HG02981 (cell line): ENCODE data around the gene SEPTIN3.
"Not testable (repeated sequence)": the region's sequence is repeated elsewhere in the genome, so short reads cannot be mapped to it uniquely, and the experiment has no call there.

Experiments
- ATAC-seq: cut with Tn5 transposase; IDR thresholded peaks from one replicate; pipeline ENCODE4 v1.9.1; 2021; ENCODE audit warnings: mild to moderate bottlenecking, moderate library complexity; ENCODE audit not compliant: unreplicated experiment

Gene SEPTIN3

GRCh38 chr22:41939981-41940831 is 29.0 kb upstream of the SEPTIN3 start:
- peak; percentile 49 for ATAC-seq

DNA sequence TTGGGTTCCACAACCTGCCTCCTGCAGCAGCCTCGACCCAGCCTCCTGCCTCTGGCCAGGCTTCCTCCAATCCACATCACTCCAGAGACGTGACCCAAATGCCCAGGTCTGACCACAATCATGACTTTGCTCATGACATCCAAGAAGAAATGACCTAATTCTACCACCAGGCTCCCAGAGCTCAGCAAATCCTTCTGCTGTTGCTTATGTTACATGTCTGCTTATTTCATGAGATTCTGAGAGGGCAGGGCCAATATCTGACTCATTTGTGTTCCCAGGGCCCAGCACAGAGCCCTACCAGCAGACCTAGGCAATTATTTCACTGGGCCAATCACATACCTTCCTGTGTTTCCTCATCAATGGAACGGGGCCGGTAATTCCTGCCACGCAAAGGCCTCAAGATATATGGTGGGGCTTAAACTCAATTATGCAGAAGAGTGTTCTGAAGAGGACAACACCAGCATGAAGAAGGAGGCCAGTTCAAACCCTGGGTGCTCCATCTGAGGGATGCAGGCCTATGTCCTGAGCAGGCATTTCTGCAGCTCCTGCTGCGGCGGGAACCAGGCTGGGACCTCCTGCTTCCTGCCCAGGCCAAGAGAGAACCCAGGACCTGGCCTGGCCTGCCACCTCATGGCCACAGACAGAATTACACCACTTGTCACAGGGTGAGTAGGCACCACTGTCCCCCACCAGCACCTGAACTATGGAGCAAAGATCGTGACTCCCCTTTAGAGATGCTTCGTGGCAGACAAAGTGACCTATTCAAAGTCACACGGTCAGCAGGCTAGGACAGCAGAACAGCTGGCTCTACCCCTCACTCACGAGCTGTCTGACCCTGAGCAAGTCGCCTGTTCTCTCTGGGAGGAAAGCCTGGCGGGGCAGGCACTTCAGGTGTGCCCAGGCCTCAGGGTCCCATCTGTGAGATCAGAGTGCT is 28.1 kb upstream of the SEPTIN3 start:
- no peak for ATAC-seq

DNA sequence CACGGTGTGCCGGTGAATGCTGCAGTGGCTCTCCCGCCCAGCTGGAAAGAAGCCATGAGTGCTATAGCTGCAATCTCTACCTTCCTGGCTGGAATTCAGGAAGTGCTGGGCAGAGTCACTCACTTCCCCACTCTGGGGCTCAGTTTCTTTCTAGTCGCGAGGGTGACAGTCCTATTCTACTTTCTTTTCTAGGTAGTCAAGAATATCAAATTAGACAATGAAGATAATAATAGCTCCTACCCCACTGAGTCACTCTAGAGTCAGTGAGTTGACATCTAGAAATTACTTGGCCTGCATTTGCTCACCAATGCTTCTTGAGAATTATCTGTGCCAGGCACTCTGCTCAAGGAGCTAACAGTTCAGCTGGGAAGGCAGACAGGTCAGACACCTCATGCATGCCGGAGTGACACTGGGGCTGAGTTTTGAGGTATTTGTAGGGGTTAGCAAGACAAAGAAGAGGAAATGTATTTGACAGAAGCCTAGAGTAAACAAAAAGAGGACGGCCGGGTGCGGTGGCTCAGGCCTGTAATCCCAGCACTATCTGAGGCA is 25.5 kb upstream of the SEPTIN3 start:
- no peak for ATAC-seq

DNA sequence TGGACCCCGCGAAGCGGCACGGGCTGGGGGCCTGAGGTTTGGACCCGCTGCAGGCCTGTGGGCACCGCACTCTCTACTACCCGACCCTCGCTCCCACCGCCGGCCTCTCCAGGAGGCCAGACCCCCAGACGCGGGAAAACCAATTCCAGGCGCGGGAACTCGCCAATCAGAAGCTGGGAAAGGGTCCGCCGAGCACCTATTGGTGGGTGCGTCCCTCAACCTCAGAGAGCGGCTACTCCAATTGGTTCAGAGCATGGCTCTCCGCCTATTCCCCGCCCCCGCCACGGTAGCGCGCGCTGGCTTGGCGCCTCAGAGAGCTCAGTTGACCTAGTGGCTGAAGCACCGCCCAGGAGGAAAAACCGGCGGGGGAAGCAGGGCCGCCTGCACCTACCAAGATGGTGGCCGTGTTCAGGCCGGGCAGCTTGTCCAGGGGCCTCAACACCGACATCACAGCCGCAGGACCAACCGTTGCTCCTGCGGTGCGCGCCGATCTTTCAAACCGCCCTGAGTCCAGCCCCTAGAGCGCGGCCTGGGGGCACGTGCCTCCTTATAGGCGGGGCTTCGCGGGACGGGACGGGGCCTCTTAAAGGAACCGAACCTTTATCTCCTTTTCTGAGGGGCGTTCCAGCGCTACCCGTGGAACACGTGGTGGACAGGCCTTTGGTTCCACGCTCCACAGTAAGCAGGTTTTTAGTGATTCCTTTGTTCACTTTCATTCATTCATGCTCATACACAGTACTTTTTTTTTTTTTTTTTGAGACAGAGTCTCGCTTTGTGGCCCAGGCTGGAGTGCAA is 22.4 kb upstream of the SEPTIN3 start, which contains the start of gene CENPM:
TSS of gene CENPM (minus strand) at position 524 of the 795 bp plus-strand sequence. CDS start at position 448, 76 bp downstream.
- ATAC-seq, result peak; percentile 76

DNA sequence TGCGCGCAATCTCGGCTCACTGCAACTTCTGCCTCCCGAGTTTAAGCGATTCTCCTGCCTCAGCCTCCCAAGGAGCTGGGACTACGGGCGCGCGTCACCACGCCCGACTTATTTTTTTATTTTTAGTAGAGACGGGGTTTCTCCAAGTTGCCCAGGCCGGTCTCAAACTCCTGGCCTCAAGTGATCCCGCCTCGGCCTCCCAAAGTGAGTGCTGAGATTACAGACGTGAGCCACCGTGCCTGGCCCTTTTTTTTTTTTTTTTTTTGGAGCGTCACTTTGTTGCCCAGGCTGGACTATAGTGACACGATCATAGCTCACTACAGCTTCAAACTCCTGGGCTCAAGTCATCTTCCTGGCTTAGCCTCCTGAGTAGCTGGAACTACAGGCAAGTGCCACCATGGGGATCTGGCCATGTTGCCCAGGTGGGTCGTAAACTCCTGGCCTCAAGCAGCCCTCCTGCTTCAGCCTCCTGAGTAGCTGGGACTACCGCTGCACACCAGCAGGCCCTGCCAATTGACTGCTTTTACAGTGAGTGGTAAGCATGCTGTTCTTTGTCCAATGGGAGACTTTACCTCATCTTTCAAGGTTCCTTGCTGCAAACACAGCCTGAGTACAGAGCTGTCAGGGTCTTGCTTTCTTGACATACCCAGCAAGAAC is 21.7 kb upstream of the SEPTIN3 start:
- no peak for ATAC-seq

- no peak for ATAC-seq
These were observed 21.1 kb upstream of the SEPTIN3 start for GRCh38 chr22:41948142-41948541.

DNA sequence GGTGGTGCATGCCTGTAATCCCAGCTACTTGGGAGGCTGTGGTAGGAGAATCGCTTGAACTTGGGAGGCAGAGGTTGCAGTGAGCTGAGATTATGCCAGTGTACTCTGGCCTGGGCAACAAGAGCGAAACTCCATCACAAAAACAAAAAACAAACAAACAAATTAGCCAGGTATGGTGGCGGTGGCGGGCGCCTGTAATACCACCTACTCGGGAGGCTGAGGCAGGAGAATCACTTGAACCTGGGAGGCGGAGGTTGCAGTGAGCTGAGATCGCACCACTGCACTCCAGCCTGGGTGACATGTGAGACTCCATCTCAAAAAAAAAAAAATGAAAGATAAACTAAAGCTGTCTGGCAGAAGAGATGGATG is 20.3 kb upstream of the SEPTIN3 start:
- ATAC-seq, result not testable (repeated sequence)

DNA sequence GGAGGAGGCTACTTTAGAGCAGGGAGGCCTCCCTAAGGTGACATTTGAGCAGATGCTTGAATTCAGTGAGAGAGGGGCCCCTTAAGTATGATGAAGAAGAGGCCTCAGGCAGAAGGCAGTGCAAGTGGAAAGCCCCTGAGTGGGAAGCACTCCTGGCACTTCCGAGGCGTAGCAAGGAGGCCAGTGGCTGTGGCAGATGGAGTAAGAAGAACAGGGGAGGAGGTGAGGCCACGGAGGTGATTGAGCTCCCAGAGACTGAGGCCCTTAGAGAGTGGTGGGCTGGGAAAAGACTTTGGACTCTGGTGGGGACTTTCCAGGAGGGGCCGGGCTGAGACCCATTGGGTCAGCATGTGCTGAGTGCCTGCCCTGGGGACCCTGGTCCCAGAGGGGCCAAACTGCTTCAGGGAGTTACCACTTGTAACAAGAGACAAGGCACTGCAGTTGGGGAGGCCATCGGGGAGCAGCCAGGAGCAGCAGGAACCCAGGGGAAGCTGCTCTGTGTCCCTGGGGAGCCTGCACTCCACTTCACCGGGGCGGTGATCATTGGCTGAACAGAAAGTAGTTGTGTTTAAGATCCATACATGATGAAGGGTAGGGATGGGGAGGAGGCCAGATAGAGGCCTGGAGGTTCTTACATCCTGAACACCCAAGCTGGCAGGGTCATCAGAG is 19.8 kb upstream of the SEPTIN3 start:
- ATAC-seq, result no peak

GRCh38 chr22:41951898-41952474 is 17.3 kb upstream of the SEPTIN3 start, which contains the start of gene SMIM45:
SMIM45 (plus strand) TSS chr22:41952150.
- ATAC-seq, result no peak

- no peak for ATAC-seq
These were observed 16.5 kb upstream of the SEPTIN3 start for GRCh38 chr22:41952713-41953112.

- ATAC-seq, result peak; percentile 15
These were observed 11.2 kb upstream of the SEPTIN3 start for GRCh38 chr22:41957941-41958556.

GRCh38 chr22:41963453-41964111 is 5.7 kb upstream of the SEPTIN3 start:
- no peak for ATAC-seq

DNA sequence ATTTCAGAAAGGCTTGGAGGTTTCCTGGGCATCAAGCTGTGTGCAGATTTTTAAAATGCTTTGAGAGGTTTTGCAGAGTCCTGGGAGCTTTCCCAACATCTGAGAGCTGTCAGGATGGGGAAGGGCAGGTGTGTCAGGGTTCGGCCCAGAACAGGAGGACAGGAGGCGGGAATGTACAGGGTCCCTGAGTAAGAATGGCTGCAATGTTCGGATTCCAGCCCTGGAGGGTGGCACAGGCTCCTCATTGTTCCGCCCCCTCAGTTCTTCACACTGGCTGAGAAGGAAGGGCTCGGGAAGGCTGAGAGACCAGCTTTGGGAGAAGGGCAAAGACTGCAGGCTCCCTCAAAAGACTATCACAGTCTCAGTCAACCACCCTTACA is 5.1 kb upstream of the SEPTIN3 start:
- ATAC-seq, result no peak

GRCh38 chr22:41966225-41966606 is 3.0 kb upstream of the SEPTIN3 start:
- ATAC-seq, result no peak

- ATAC-seq, result no peak
These were observed 2.5 kb upstream of the SEPTIN3 start for GRCh38 chr22:41966607-41967240.

- ATAC-seq, result no peak
These were observed 642 bp upstream of the SEPTIN3 start for GRCh38 chr22:41968601-41969000.

- ATAC-seq, result no peak
These were observed 1.4 kb downstream of the SEPTIN3 start for GRCh38 chr22:41970601-41971000.

- no peak for ATAC-seq
These were observed 2.2 kb downstream of the SEPTIN3 start for GRCh38 chr22:41971431-41971830.
